Liver (tissue), 9 donors: ENCODE data around the gene CPED1. TPM values are rescaled to one million over a fixed set of nuclear protein-coding genes. Genes with fewer than 3 reads are reported as not detected.

Experiments used
- DNase-seq: peaks from one replicate; pipeline ENCODE4 v3.0.0-alpha.2; 2017; ENCODE audit warnings: low spot score
- H3K27ac ChIP-seq, 2 donors: one replicate each; pipeline ENCODE4 v1.7.0; 2013; ENCODE audit warnings: inconsistent platforms in 2 of 2, low read length in 2 of 2, control low read depth in 1 of 2, low read depth in 1 of 2, mild to moderate bottlenecking in 1 of 2
- H3K27me3 ChIP-seq, 4 donors: one replicate each; pipeline versions ENCODE4 v1.6.1 to v1.7.0; 2013; ENCODE audit warnings: low read length in 3 of 4, inconsistent platforms in 1 of 4, mild to moderate bottlenecking in 1 of 4, moderate library complexity in 1 of 4; ENCODE audit not compliant: control insufficient read depth in 4 of 4, insufficient read depth in 4 of 4
- H3K36me3 ChIP-seq, 4 donors: one replicate each; pipeline versions ENCODE4 v1.6.1 to v1.7.0; 2013; ENCODE audit warnings: low read length in 3 of 4, mild to moderate bottlenecking in 3 of 4, low read depth in 1 of 4, moderate library complexity in 1 of 4; ENCODE audit not compliant: control insufficient read depth in 4 of 4, insufficient read depth in 3 of 4
- H3K4me1 ChIP-seq, 4 donors: one replicate each; pipeline versions ENCODE4 v1.6.1 to v1.7.0; 2013; ENCODE audit warnings: low read length in 3 of 4, mild to moderate bottlenecking in 3 of 4, moderate library complexity in 1 of 4; ENCODE audit not compliant: control insufficient read depth in 4 of 4, insufficient read depth in 4 of 4
- H3K4me3 ChIP-seq, 3 donors: one replicate each; pipeline versions ENCODE4 v1.6.1 to v1.7.0; 2013; ENCODE audit warnings: low read length in 3 of 3, control low read depth in 1 of 3, low read depth in 1 of 3, mild to moderate bottlenecking in 1 of 3
- H3K9ac ChIP-seq, 2 donors: one replicate each; pipeline ENCODE4 v1.7.0; 2013; ENCODE audit warnings: low read length in 2 of 2, mild to moderate bottlenecking in 2 of 2, moderate library complexity in 2 of 2, control low read depth in 1 of 2, low read depth in 1 of 2
- H3K9me3 ChIP-seq, 4 donors: one replicate each; pipeline versions ENCODE4 v1.6.1 to v1.7.0; 2013; ENCODE audit warnings: low read length in 3 of 4; ENCODE audit not compliant: control insufficient read depth in 4 of 4
- EGR1 ChIP-seq, 2 donors: IDR thresholded peaks; 2 replicates each; pipeline ENCODE4 v1.6.1; 2016 to 2018; ENCODE audit warnings: antibody characterized with exemption in 2 of 2, low read depth in 2 of 2
- FOXA1 ChIP-seq: IDR thresholded peaks from 2 replicates; pipeline ENCODE4 v1.6.1; 2016; ENCODE audit warnings: antibody characterized with exemption
- FOXA2 ChIP-seq: IDR thresholded peaks from 2 replicates; pipeline ENCODE4 v1.6.1; 2016; ENCODE audit warnings: antibody characterized with exemption
- GABPA ChIP-seq, 2 donors: IDR thresholded peaks in 1 of 2; conservative IDR thresholded peaks in 1 of 2; 2 replicates each; pipeline ENCODE4 v1.6.1; 2016; ENCODE audit warnings: antibody characterized with exemption in 2 of 2, mild to moderate bottlenecking in 1 of 2, moderate library complexity in 1 of 2
- HNF4A ChIP-seq, 2 donors: conservative IDR thresholded peaks; 2 replicates each; pipeline ENCODE4 v1.6.1; 2016; ENCODE audit warnings: antibody characterized with exemption in 2 of 2, mild to moderate bottlenecking in 2 of 2
- HNF4G ChIP-seq: IDR thresholded peaks from 2 replicates; pipeline ENCODE4 v1.6.1; 2016; ENCODE audit warnings: antibody characterized with exemption
- JUND ChIP-seq, 2 donors: IDR thresholded peaks; 2 replicates each; pipeline ENCODE4 v1.6.1; 2016; ENCODE audit warnings: antibody characterized with exemption in 2 of 2
- NR2F2 ChIP-seq: IDR thresholded peaks from 2 replicates; pipeline ENCODE4 v1.6.1; 2016; ENCODE audit warnings: antibody characterized with exemption
- RAD21 ChIP-seq, 2 donors: IDR thresholded peaks; 2 replicates each; pipeline ENCODE4 v1.6.1; 2016; ENCODE audit warnings: antibody characterized with exemption in 2 of 2, mild to moderate bottlenecking in 2 of 2
- RXRA ChIP-seq, 2 donors: IDR thresholded peaks; 2 replicates each; pipeline ENCODE4 v1.6.1; 2017 to 2018; ENCODE audit warnings: antibody characterized with exemption in 2 of 2, mild to moderate bottlenecking in 1 of 2
- SP1 ChIP-seq: IDR thresholded peaks from 2 replicates; pipeline ENCODE4 v1.6.1; 2018; ENCODE audit warnings: antibody characterized with exemption, mild to moderate bottlenecking
- TAF1 ChIP-seq: conservative IDR thresholded peaks from 2 replicates; pipeline ENCODE4 v1.6.1; 2016; ENCODE audit warnings: antibody characterized with exemption, mild to moderate bottlenecking
- YY1 ChIP-seq: IDR thresholded peaks from 2 replicates; pipeline ENCODE4 v1.6.1; 2016; ENCODE audit warnings: antibody characterized with exemption, mild to moderate bottlenecking
- WGBS: extraction: QIAGEN DNeasy Blood & Tissue Kit; methylation state at CpG from one replicate; pipeline ENCODE4 v1.1.7; 2013; 5-methylcytosine and 5-hydroxymethylcytosine counted together
- polyA plus RNA-seq, 2 donors: library from polyadenylated mRNA; stranded (reverse) in 1 of 2; unstranded in 1 of 2; fragments of 200-250 nt in 1 of 2; fragments of >200 nt in 1 of 2; fragmentation: Nextera tagmentation in 1 of 2; extraction: Ambion mirVana in 1 of 2; gene quantifications; one replicate each; pipeline versions ENCODE4 v1.2.1 to v1.2.3, GENCODE V29; 2013 to 2015
- total RNA-seq, 2 donors: library from RNA; depleted of rRNA; stranded (reverse); fragments of >200 nt; gene quantifications; one replicate each; pipeline ENCODE4 v1.2.3, GENCODE V29; 2014
- TF ChIP-seq, protein P1 (sequence below): IDR thresholded peaks from 2 replicates; pipeline ENCODE4 v1.6.1; 2016; ENCODE audit warnings: antibody characterized with exemption
- TF ChIP-seq, protein P2 (sequence below): IDR thresholded peaks from 2 replicates; pipeline ENCODE4 v1.6.1; 2016; ENCODE audit warnings: antibody characterized with exemption
- TF ChIP-seq, protein P3 (sequence below): IDR thresholded peaks from 2 replicates; pipeline ENCODE4 v1.6.1; 2016; ENCODE audit warnings: antibody characterized with exemption, mild to moderate bottlenecking
- TF ChIP-seq, protein P4 (sequence below): fragments of 150-350 bp; IDR thresholded peaks from 2 replicates; pipeline ENCODE4 v1.5.1; 2017; ENCODE audit warnings: improper control_type of control experiment, low read depth, low read length; ENCODE audit not compliant: missing input control
- TF ChIP-seq, protein P5 (sequence below): IDR thresholded peaks from 2 replicates; pipeline ENCODE4 v1.6.1; 2016; ENCODE audit warnings: antibody characterized with exemption
- donor health status: healthy.
- donor health status: healthy.
- donor health status: healthy.
- donor health status: healthy.
- donor health status: healthy.

CPED1 gene
- total and polyA plus RNA-seq, 4 donors = 8.5 to 58.0 (median 14.6) TPM

DNA sequence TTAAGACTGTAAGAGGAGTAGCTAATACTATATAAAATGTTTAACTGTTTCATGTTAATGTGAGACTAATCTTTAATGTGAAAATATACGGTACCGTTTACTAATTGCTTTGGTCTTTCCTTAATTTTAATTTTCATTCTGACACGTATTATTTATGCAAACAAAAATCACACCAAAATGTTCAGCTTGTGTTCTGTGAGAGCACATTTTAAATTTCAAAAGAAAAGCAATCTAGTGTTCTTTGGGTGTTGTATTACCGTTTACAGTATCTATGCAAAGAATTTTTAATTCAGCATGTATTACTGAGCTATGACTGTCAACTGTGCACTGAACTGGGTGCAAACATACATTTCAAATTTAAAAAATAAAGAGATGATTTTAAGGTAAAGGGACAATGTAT, 342.5 kb downstream of the CPED1 start:
- DNase-seq = no peak
- no peak overlapping the region for H3K9ac ChIP-seq
- no peak overlapping the region for H3K4me3 ChIP-seq
- H3K4me1 ChIP-seq = peaks cover 0 to 18% (median 12%) of the 10 kb centered on the region in 4 donors
- H3K9me3 ChIP-seq = no peaks in the 10 kb centered on the region
- TF ChIP-seq, protein P1, sequence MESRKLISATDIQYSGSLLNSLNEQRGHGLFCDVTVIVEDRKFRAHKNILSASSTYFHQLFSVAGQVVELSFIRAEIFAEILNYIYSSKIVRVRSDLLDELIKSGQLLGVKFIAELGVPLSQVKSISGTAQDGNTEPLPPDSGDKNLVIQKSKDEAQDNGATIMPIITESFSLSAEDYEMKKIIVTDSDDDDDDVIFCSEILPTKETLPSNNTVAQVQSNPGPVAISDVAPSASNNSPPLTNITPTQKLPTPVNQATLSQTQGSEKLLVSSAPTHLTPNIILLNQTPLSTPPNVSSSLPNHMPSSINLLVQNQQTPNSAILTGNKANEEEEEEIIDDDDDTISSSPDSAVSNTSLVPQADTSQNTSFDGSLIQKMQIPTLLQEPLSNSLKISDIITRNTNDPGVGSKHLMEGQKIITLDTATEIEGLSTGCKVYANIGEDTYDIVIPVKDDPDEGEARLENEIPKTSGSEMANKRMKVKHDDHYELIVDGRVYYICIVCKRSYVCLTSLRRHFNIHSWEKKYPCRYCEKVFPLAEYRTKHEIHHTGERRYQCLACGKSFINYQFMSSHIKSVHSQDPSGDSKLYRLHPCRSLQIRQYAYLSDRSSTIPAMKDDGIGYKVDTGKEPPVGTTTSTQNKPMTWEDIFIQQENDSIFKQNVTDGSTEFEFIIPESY = no peak
- TF ChIP-seq NR2F2 (no peak), GABPA (IDR thresholded peaks at IDR 0.05 in 1 of 2, conservative IDR thresholded peaks at IDR 0.05 in 1 of 2) (no peak), YY1 (no peak), TAF1 (no peak), RXRA (IDR thresholded peaks at IDR 0.05) (no peak), EGR1 (IDR thresholded peaks at IDR 0.05; ENCODE audit: low read depth in 2 of 2) (no peak), JUND (IDR thresholded peaks at IDR 0.05) (no peak), FOXA2 (no peak), FOXA1 (no peak), HNF4G (no peak), SP1 (no peak), HNF4A (conservative IDR thresholded peaks at IDR 0.05) (no peak), RAD21 (IDR thresholded peaks at IDR 0.05) (no peak)
- TF ChIP-seq, protein P2, sequence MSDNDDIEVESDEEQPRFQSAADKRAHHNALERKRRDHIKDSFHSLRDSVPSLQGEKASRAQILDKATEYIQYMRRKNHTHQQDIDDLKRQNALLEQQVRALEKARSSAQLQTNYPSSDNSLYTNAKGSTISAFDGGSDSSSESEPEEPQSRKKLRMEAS = no peak
- TF ChIP-seq, protein P3, sequence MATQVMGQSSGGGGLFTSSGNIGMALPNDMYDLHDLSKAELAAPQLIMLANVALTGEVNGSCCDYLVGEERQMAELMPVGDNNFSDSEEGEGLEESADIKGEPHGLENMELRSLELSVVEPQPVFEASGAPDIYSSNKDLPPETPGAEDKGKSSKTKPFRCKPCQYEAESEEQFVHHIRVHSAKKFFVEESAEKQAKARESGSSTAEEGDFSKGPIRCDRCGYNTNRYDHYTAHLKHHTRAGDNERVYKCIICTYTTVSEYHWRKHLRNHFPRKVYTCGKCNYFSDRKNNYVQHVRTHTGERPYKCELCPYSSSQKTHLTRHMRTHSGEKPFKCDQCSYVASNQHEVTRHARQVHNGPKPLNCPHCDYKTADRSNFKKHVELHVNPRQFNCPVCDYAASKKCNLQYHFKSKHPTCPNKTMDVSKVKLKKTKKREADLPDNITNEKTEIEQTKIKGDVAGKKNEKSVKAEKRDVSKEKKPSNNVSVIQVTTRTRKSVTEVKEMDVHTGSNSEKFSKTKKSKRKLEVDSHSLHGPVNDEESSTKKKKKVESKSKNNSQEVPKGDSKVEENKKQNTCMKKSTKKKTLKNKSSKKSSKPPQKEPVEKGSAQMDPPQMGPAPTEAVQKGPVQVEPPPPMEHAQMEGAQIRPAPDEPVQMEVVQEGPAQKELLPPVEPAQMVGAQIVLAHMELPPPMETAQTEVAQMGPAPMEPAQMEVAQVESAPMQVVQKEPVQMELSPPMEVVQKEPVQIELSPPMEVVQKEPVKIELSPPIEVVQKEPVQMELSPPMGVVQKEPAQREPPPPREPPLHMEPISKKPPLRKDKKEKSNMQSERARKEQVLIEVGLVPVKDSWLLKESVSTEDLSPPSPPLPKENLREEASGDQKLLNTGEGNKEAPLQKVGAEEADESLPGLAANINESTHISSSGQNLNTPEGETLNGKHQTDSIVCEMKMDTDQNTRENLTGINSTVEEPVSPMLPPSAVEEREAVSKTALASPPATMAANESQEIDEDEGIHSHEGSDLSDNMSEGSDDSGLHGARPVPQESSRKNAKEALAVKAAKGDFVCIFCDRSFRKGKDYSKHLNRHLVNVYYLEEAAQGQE = no peak
- TF ChIP-seq, protein P4, sequence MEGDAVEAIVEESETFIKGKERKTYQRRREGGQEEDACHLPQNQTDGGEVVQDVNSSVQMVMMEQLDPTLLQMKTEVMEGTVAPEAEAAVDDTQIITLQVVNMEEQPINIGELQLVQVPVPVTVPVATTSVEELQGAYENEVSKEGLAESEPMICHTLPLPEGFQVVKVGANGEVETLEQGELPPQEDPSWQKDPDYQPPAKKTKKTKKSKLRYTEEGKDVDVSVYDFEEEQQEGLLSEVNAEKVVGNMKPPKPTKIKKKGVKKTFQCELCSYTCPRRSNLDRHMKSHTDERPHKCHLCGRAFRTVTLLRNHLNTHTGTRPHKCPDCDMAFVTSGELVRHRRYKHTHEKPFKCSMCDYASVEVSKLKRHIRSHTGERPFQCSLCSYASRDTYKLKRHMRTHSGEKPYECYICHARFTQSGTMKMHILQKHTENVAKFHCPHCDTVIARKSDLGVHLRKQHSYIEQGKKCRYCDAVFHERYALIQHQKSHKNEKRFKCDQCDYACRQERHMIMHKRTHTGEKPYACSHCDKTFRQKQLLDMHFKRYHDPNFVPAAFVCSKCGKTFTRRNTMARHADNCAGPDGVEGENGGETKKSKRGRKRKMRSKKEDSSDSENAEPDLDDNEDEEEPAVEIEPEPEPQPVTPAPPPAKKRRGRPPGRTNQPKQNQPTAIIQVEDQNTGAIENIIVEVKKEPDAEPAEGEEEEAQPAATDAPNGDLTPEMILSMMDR = no peak
- TF ChIP-seq, protein P5, sequence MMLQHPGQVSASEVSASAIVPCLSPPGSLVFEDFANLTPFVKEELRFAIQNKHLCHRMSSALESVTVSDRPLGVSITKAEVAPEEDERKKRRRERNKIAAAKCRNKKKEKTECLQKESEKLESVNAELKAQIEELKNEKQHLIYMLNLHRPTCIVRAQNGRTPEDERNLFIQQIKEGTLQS = no peak
- no peak overlapping the region for H3K27ac ChIP-seq
- H3K27me3 ChIP-seq = peaks cover 0 to 12% (median 3%) of the 10 kb centered on the region in 4 donors
- 91% methylated on average over 4 of the region's 4 CpGs for WGBS
- no peaks in the 10 kb centered on the region for H3K36me3 ChIP-seq
